HG03025 (cell line): ENCODE data around the gene PAX5.

Source experiments
- ATAC-seq: cut with Tn5 transposase; IDR thresholded peaks from one replicate; pipeline ENCODE4 v1.9.1; 2021; ENCODE audit warnings: mild to moderate bottlenecking, moderate library complexity; ENCODE audit not compliant: unreplicated experiment, low FRiP score

The PAX5 gene

DNA sequence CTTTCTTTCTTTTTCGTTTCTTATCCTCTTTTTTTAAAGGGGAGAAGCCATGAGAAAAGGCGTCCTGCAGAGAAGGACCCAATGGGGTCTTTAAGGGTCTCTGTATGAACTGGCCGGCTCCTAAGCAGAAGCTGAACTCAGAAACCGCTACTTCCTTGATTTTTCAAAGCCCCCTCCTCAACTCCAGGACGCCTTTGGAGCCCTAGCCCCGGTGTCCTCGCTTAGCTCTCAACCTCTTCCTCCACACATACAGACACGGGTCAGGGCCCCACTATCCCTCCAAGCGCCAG, 8.3 kb downstream of the PAX5 start:
- ATAC-seq = no peak

GRCh38 chr9:37025071-37025822, 8.8 kb downstream of the PAX5 start:
- no peak for ATAC-seq

DNA sequence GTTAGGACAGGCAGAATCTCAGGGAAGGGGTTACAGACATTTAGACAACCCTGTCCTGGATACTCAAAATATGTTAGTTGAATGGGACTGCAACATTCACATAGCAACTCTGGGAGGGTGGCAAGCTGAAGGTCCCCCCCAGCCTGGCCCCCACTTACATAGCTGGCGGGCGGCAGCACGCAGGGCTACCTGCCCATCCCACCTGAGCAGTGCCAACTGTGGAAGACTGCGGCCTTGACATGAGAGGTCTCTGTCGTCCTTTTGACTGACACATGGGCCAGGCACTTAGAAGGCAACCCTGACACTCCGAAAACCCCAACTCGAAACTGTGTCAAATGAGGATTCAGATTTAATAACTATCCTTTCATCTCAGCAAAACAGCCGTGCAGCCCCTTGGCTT, 16.5 kb downstream of the PAX5 start:
- no peak for ATAC-seq

DNA sequence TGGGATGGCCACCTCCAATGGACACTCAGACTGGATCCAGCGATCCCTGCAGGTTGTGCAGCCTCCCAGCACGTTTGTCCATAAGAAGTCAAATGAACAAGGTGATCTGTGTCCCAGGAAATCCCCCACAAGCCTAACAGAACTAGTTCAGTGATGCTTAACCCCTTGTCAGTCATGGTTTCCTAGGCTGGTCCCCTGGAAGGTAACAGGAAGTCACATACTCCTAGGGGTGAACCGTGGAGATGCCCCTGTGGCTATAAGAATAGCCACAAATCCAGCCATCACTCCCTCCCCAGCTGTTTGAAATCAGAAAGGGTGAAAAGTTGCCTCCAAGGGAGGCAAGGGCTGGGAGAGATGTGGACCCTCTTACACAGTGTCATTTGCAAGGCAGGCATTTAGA, 22.5 kb downstream of the PAX5 start:
- no peak for ATAC-seq

DNA sequence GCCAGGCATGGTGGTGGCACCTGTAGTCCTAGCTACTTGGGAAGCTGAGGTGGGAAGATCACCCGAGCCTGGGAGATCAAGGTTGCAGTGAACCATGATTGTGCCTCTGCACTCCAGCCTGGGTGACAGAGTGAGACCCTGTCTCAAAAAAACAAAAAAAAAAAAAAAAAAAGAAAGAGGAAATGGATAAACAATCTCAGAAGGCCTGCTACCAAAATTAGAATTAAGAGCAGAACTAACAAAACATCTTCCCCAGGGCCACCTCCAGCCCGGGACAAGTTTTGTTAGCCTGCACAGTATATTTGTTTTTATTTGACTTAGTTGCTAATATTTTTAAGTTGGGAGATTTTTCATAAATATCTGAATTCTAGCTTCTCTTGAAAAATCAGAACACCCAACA, 23.1 kb downstream of the PAX5 start:
- ATAC-seq = no peak

GRCh38 chr9:37010180-37010579, 23.9 kb downstream of the PAX5 start:
- no peak for ATAC-seq

GRCh38 chr9:37007295-37007694, 26.8 kb downstream of the PAX5 start:
- ATAC-seq = no peak

DNA sequence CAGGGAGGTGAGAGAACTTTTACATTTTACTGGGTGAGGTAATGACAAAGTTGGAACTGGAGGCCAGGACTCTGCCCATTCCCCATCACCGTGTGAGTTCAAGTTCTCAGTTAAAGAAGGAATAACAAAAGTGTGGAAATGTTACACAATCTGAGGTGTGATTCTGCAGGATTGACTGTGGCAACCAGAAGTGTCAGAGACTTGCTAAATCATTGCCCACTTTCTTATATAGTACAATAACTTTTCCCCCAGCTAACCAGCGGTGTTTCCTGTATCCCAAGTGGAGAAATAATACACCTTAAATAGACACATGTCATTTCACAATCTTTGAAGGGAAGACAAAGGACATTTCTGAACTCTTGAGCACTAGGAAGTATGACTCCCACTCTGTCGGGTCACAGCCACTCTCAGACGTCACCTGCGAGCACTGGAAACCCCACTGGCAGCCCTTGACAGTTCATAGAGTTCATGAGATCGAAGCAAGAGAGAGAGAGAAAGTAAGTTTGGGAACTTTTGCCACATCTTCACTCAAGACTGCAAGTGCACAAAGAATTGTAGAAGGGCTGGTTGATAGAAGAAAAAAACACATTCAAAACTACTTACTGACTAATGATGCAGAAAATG, 28.4 kb downstream of the PAX5 start:
- ATAC-seq = no peak

DNA sequence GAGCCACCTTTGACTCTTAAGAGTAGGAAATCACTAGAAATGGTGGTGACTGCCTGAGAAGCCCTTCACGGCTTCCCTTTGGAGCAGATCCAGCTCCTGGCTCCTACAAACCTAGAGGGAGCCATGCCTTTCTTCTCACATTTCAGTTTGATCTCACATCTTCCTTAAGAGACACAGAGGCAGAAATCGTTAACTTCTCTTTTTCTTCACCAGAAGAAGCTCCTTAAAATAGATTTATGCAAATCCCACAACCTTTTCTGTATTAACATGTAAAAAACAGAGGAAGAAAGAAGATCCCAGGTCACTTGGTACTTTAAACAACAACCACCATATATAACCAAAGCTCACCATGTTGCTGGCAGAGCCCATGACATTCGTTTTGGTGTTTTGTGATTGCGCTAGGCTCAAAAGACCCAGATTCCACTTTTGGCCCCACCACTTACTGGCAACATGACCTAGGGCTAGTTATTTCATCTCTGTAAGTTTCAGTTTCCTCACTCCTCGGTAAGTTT, 29.6 kb downstream of the PAX5 start:
- ATAC-seq = no peak

DNA sequence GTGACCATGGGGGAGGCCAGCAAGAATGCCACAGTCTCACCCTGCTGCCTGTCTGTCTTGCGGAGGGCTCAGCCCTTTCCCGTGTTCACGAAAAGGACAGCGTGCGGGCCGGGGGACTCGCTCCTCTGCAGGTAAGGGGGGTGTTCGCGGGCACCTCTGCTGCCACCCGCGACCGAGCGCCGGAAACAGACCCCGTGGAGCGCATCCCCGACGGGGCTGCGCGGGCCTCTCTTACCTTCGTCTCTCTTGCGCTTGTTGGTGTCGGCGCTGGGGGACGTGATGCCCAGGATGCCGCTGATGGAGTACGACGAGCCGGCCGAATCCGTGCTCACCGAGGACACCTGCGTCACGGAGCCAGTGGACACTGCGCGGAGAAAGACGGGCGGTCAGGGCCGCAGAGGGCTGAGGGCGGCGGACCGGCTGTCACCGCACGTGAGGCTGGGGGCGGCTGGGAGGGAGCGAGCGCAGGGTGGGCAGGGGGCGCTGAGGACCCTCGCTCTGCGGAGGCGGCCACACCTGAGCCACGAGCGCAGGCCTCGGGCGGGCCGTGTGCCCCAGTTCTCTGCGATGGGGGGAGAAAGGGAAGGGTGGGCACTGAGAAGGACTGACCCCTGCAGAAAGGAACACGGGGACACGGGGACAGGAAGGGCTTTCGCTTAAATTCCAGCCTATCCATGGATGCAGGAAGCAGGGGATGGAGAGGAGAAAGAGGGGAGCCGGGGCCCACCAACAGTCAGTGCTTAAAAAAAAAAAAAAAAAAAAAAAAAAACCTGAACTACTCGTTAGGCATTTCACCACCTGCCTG, 31.5 kb downstream of the PAX5 start:
- ATAC-seq = no peak

GRCh38 chr9:37002036-37002412, 32.0 kb downstream of the PAX5 start:
- no peak for ATAC-seq

DNA sequence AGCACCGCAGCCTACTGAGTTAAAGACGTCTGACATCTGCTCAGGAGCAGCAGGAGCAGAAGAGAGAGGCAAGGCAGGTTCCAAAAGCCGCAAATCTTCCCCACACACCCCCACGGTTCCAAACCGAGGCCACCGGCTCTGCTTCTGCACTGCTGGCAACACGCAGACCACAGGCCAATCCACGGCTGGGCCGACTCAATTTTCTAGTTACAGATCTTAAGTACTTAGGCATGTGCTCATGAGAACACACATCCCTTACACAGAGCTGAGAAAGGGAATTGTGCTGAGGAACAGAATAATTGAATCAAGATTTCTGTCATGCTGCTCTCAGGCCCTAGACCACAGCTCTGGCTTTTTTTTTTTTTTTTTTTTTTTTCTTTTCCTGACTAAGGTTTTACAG, 32.6 kb downstream of the PAX5 start:
- no peak for ATAC-seq

- no peak for ATAC-seq
Observed at GRCh38 chr9:36999728-37000333, 34.2 kb downstream of the PAX5 start.

DNA sequence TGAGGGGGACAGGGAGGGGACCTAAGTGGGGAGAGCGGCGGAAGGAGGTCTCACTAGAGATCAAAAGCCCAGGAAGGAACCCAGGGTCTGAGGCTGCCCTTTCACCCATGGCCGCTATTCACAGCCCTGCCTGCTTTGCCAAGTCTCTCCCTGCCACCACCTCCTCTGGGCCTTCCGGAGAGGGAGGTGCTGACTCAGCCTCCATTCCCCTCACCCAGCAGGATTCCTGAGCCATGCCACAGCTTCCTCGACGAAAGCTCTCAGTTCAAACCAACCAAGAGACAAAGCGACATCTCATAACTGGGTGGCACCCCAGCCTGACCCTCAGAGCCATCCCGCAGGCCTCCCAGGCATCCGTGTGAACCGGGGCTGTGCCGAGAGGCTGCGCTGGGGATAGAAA, 36.7 kb downstream of the PAX5 start:
- no peak for ATAC-seq

DNA sequence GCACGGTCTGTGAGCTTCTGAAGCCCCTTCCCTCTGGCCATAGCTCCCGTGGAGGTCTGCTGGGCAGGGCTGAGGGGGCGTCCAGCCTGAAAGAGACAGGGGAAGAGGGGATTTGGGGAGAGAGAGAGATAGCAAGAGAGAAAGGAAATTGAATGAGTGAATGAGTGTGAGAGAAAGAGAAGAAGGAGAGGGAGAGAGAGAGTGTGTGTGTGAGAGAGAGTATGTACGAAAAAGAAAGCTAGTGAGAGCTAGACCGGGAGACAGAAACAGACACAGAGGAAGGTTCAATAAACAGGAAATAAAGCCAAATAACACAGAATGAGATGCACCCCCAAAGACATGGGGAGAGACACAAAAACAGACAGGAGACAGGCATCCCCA, 37.4 kb downstream of the PAX5 start:
- no peak for ATAC-seq

DNA sequence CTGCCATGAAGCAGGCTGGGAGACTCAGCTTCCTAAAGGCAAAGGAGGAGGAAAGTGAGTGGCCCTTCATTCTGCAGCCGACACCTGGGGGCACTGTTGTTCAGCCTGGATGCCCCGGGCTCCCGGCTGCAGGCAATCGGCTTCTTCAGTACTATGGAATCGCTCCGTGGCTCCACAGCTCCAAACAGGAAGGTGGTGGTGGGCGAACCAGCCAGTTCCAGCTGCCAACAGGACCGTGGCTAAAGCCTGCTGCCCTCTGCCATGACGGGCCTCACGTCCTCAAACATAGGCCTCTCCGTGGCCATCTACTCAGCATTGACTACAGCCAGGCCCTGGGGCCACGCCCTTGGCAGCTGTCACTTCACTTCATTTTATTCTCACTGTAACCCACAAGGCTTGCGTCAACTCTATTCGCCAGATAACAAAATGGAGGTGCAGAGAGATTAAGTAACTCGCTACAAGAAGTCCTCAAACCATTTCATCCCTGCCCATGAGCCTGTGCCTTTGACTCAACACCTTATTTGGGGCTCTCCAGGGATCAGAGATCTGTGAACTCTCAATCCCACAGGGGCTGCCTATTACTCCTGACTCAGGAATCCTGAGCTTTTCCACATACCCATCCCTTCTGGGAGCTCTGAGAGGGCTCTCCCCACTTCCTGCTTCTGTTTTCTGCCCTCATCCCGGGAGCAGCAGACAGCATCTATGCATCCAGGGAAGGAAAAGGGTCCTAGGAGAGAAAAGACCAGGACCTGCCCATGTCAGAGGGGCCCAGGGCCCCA, 38.0 kb downstream of the PAX5 start:
- ATAC-seq = no peak

DNA sequence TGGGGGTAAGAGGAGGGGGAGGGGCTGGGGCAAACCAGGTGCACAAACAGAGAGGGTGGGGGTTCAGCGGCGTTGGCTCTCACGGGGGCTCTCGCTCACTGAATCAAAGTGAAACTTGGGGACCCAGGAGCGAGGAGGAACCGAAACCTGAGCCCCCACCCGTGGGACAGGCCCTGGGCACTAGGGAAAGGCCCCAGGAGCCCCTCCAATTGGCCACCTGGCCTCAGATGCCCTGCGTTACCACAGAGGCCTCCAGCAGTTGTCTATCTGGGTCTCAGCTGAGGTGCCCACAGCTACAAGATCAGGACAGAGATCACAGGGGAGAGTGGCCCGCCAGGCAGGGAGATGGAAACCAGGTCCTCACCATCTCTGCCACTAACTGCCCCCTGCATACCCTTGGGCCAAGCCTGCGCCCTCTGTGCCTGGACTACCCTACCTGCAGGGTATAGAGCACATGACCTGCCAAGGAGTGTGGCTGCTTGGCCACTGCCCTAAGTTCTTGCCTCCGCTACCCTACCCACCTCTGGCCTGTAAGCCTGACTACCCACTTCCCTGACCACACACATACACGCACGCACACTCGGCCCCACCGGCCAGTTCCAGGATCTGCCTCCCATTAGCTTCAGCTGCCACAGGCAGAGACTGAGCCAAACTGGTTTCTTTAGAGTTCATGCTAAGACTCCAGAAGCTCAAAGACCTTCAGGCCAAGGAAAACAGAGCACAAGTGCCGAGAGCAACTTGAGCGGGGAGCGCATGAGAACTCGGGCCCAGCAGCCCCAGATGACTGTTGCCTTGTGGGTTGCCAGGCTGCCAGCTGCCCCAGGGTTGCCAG, 39.9 kb downstream of the PAX5 start:
- ATAC-seq = no peak

- ATAC-seq = no peak
Observed at GRCh38 chr9:36992501-36993316, 41.4 kb downstream of the PAX5 start.
